Measurements from ENCODE around the gene SLC25A40. TPM values are rescaled to one million over a fixed set of nuclear protein-coding genes. Genes with fewer than 3 reads are reported as not detected.
"Not testable (repeated sequence)": the region's sequence is repeated elsewhere in the genome, so short reads cannot be mapped to it uniquely, and the experiment has no call there.

Gene SLC25A40
- total RNA-seq, 1 experiment from 2014 or later = 31.2 TPM

DNA sequence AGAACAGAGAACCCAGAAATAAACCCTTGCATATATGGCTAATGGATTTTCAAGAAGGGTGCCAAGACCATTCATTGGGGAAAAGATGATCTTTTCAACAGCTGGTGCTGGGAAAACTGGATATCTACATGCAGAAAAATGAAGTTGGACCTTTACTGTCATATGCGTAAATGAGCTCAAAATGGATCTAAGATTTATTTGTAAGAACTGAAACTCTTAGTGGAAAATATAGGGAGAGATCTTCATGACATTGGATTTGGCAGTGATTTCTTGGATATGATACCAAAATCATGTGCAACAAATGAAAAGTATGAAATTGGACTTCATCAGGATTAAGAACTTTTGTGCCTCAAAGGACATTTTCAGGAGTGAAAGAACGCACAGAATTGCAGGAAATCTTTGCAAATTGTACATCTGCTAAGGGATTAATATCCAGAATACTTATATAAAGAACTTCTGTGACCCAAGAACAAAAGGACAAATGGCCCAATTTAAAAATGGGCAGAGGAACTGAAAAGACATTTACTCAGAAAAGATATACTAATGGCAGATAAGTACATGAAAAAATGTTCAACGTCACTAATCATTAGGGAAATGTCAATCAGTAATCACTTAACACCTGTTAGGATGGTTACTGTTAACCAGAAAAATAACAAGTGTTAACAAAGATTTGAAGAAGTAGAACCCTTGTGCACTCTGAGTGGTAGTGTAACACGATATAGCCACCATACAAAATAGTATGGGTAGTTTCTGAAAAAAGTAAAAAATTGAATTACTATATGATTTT, 6.2 kb upstream of the SLC25A40 start:
- Histone ChIP-seq H3K36me3 (peaks cover 84% of the 10 kb centered on the region), H3K4me1 (replicated peaks) (peaks cover 5% of the 10 kb centered on the region; the same call in 1 of the 2 replicates), H3K27me3 (replicated peaks) (no peaks in the 10 kb centered on the region), H3K4me3 (no peak overlapping the region), H3K9me3 (replicated peaks) (no peaks in the 10 kb centered on the region), H3K27ac (no peak overlapping the region)
- DNase-seq (ENCODE audit: low read depth in 1 of 2, low spot score in 2 of 2) = no peak

DNA sequence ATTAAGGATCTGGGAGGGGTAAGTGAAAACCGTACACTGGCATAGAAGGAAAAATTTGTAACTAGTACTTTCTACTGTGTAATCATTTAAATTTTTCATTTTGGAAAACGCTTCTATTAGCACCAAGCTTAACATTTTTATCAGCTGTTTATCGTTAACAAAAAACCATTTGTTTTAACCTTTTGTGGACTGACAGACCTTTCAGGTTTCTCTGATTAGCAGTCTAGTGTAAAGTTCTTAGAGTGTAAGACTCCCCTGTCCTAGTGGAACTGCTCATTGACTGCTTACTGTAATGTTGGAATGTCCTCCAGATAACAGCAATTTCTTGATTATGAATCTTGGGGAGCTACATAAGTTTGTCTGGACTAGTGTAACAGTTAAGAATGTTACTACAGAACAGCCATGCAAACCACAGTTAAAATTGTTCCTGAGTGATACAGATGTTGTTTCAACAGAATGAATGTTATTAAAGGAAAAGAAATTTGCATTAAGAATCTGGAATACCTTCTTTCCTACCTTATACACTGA, 2.1 kb upstream of the SLC25A40 start:
- Histone ChIP-seq H3K9me3 (replicated peaks) (no peaks in the 10 kb centered on the region), H3K4me1 (replicated peaks) (peaks cover 13% of the 10 kb centered on the region), H3K27me3 (replicated peaks) (no peaks in the 10 kb centered on the region), H3K36me3 (peaks cover 75% of the 10 kb centered on the region), H3K27ac (peak overlapping the region; percentile 85; the same call in 1 of the 2 replicates), H3K4me3 (peak overlapping the region; percentile 83)
- no peak for DNase-seq (ENCODE audit: low read depth in 1 of 2, low spot score in 2 of 2)

DNA sequence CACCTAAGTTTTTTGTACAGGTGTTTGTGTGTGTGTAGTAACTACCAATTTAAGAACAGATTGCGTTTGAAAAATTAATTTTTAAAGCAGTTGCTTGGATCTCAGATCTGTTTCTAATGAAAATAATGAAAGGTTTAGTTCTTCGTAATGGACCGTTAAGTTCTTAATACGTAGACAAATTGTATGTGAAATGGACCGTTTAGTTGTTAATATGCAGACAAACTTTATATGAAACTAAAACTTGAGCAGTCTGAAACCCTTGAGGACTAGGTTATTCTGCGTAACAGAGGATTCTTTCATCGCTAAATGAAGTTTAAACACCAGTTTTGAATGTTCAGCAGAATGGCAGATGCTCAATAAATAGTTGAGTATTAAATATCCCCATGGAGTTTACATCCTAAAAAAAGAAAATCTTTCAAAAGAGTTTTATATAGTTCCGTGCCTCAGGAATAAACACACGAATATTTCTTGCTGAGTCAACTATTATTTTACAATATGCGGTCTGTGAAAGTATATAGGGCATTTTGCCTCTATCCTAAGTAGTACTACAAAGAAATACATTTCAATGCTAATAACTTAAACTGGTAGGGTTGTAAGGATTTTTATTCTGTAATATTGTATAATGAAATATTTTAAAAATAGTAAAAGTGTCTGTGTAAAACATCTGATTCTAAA, 1.3 kb upstream of the SLC25A40 start:
- Histone ChIP-seq H3K4me3 (peak overlapping the region; percentile 83), H3K27ac (peak overlapping the region; percentile 85), H3K36me3 (peaks cover 67% of the 10 kb centered on the region), H3K27me3 (replicated peaks) (no peaks in the 10 kb centered on the region), H3K4me1 (replicated peaks) (peaks cover 18% of the 10 kb centered on the region), H3K9me3 (replicated peaks) (no peaks in the 10 kb centered on the region)
- DNase-seq (ENCODE audit: low read depth in 1 of 2, low spot score in 2 of 2) = peak in 1 of 2 experiments; percentile 15

DNA sequence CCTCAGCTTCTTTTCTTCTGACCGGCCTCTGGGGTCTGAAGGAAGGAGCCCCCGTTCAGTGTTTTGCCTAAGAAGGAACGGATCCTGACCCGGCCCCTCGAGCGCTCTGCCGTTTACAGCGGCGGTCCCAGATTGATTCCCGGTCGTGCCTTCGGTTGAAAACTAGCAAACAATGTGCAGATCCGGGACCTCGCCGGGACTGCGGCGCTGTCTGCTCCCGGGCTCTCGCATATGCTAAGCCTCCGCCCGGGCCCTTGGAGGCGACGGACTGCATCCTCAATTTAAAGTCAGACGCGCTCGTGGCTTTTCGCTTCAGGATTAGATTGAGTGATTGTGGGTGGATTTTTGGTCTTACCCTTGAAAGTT, 692 bp upstream of the SLC25A40 start:
- H3K9me3 ChIP-seq (replicated peaks) = no peaks in the 10 kb centered on the region
- peak overlapping the region; percentile 85 for H3K27ac ChIP-seq
- H3K4me1 ChIP-seq (replicated peaks) = peaks cover 18% of the 10 kb centered on the region
- H3K27me3 ChIP-seq (replicated peaks) = no peaks in the 10 kb centered on the region
- H3K4me3 ChIP-seq = peak overlapping the region; percentile 83
- DNase-seq (ENCODE audit: low read depth in 1 of 2, low spot score in 2 of 2) = peak in 1 of 2 experiments; percentile 56
- H3K36me3 ChIP-seq = peaks cover 61% of the 10 kb centered on the region

DNA sequence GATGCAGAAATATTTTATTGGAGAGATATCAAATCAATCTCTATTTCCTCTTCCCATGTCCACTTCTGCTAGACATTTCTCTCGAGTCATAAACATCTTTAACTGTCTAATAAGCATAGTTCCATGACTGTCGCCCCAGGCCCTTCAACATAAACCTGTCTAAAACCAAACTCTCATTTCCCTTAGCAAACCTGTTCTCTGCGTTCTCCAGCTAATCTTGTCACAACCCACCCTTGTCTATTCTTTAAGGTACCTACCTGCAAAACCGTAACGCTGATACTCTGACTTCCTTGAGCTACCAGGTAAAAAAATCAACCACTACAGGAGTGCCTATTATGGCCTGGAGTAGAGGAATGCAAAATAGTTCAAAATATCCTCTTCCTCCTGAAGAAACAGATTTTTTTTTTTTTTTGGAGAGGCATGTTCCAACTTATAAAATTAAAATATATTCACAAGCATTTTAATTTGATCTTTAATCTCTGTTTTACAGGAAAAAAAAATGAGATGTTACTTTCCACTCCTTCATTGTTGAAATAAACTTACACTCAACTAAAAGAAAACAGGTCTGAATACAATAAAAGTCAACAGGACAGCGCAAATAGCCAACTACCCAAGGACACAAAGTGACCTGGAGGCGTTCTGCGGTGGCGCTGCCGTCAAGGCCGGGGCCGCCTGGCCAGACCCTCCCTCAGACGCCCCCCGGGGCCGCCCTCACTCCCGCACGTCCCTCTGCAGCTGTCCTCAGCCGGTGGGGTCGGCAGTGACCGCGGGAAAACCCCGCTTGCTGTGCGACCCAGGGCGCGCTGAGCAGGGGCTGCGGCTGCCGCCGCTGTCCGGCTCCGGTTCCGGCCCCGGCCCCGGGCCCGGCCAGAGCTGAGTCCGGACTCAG, 765 bp downstream of the SLC25A40 start:
- H3K36me3 ChIP-seq = peaks cover 57% of the 10 kb centered on the region
- peaks cover 18% of the 10 kb centered on the region for H3K4me1 ChIP-seq (replicated peaks)
- peak overlapping the region; percentile 85 for H3K27ac ChIP-seq
- H3K27me3 ChIP-seq (replicated peaks) = no peaks in the 10 kb centered on the region
- no peaks in the 10 kb centered on the region for H3K9me3 ChIP-seq (replicated peaks)
- H3K4me3 ChIP-seq = peak overlapping the region; percentile 83
- peak in 1 of 2 experiments; percentile 10 for DNase-seq (ENCODE audit: low read depth in 1 of 2, low spot score in 2 of 2)

DNA sequence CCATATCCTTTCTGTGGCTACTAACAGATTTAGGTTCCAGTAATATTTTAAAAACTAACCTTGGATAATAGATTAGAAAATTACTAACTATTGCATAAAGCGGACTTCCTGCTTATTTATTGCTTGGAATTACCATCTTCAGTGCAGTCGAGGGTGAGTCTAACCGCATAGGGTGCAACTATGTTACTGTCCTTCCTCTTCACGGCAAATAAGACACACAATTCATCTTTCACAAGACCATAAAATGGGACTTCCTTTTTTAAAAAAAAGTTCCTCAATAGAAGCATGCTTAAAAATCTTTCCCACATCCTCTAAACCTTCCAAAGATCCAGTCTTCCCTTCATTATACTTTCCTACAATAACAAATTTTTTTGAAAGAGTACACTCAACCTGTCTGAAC, 2.1 kb downstream of the SLC25A40 start:
- no peak overlapping the region for H3K4me3 ChIP-seq
- no peak for DNase-seq (ENCODE audit: low read depth in 1 of 2, low spot score in 2 of 2)
- H3K36me3 ChIP-seq = peaks cover 56% of the 10 kb centered on the region

DNA sequence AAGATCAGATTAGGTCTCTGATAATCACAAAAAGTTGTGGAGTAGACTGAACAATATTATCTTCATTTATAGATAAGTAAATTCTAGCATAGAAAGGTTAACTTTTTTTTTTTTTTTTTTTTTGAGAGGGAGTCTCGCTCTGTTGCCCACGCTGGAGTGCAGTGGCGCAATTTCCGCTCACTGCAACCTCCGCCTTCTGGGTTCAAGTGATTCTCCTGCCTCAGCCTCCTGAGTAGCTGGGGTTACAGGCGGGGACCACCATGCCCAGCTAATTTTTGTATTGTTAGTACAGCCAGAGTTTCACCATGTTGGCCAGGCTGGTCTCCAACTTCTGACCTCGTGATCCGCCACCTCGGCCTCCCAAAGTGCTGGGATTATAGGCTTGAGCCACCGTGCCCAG, 2.8 kb downstream of the SLC25A40 start:
- H3K27me3 ChIP-seq (replicated peaks); H3K27ac ChIP-seq; DNase-seq (ENCODE audit: low read depth in 1 of 2, low spot score in 2 of 2); H3K9me3 ChIP-seq (replicated peaks); H3K4me3 ChIP-seq: not testable (repeated sequence)
- Histone ChIP-seq H3K4me1 (replicated peaks) (peaks cover 17% of the 10 kb centered on the region), H3K36me3 (peaks cover 55% of the 10 kb centered on the region)

More for the DNA sequence above, 2.1 kb downstream of the SLC25A40 start:
- H3K4me1 ChIP-seq (replicated peaks) = peaks cover 18% of the 10 kb centered on the region
- H3K27ac ChIP-seq = no peak overlapping the region
- H3K27me3 ChIP-seq (replicated peaks) = no peaks in the 10 kb centered on the region
- no peaks in the 10 kb centered on the region for H3K9me3 ChIP-seq (replicated peaks)

DNA sequence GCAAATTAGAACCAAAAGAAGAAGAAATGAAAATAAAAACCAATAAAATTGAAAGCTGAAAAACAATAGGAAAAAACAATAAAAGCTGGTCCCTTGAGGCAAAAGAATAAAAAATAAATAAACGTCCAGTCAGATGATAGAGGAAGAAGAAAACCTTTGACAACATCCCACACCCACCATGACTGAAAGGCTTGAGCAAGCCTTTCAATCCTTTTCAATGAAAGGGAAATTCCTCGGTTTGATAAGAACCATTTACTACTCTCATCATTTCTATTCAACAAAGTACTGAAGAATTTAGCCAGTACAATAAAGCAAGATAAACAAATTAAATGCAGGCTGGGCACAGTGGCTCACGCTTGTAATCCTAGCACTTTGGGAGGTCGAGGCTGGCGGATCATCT, 3.8 kb downstream of the SLC25A40 start:
- Histone ChIP-seq H3K9me3 (replicated peaks) (no peaks in the 10 kb centered on the region), H3K36me3 (peaks cover 55% of the 10 kb centered on the region), H3K4me1 (replicated peaks) (peaks cover 13% of the 10 kb centered on the region), H3K27ac (no peak overlapping the region; the same call in 1 of the 2 replicates), H3K4me3 (no peak overlapping the region), H3K27me3 (replicated peaks) (no peaks in the 10 kb centered on the region)
- DNase-seq (ENCODE audit: low read depth in 1 of 2, low spot score in 2 of 2) = peak in 1 of 2 experiments; percentile 57

DNA sequence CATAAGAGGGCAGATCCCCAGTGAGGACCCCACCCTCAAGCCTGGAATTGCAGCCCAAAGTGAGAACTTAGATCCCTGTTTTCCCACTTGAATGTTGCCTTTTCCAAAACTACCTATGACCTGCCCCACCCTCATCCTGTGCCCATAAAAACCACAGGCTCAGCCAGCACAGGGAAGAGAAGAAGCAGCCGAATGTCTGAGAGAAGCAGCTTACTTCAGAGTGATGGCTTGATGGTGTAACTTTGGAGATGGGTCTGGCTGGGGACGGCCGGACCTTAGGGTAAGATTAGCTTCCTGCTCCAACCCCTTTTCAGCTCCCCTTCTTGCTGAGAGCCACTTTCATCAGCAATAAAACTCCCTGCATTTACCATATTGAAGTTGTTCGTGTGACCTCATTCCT, 5.7 kb downstream of the SLC25A40 start:
- no peak for DNase-seq (ENCODE audit: low read depth in 1 of 2, low spot score in 2 of 2)

DNA sequence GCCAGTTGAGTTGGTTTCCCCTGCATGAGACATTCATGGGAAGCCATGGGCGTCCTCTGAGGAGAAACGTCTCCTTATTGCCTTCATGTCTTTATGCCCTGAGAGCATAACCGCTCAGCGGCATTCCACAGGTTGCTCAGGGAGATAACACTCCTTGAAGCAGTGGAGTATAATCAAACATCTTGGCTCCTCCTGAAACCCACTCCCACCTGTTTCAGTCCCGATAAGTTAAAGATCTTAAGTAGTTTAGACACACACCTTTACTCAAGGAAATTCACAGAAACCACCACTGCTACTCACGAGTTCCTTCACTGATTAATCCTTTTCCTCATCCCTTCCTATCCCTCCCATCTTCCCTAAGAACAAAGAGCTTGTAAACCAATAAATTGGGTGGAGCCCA, 9.6 kb downstream of the SLC25A40 start:
- not testable (repeated sequence) for H3K27me3 ChIP-seq (replicated peaks); H3K27ac ChIP-seq; H3K4me1 ChIP-seq (replicated peaks); DNase-seq (ENCODE audit: low read depth in 1 of 2, low spot score in 2 of 2); H3K4me3 ChIP-seq; H3K9me3 ChIP-seq (replicated peaks)
- H3K36me3 ChIP-seq = peaks cover 58% of the 10 kb centered on the region

More for the DNA sequence above, 5.7 kb downstream of the SLC25A40 start:
- Histone ChIP-seq H3K36me3 (peaks cover 54% of the 10 kb centered on the region), H3K9me3 (replicated peaks) (0 out of 2 replicates have a peak, but pooled peaks cover 2% of the 10 kb centered on the region), H3K27ac (no peak overlapping the region), H3K4me3 (no peak overlapping the region), H3K4me1 (replicated peaks) (peaks cover 13% of the 10 kb centered on the region), H3K27me3 (replicated peaks) (no peaks in the 10 kb centered on the region)

DNA sequence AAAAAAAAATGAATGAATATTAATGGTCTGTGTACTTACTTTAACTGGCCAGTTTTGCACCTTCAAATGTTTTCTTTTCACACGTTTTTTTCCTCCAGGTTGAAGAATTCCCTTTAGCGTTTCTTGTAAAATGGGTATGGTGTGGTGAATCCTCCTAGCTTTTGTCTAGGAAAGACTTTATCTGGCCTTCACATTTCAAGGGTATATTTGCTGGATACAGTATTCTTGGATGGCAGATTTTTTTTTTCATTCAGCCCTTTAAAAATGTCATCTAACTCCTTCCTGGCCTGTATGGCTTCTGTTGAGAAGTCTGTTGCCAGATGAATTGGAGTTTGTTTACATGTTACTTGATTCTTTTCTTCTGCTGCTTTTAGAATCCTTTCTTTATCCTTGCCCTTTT, 10.1 kb downstream of the SLC25A40 start:
- peaks cover 54% of the 10 kb centered on the region for H3K36me3 ChIP-seq
- no peak for DNase-seq (ENCODE audit: low read depth in 1 of 2, low spot score in 2 of 2)
- H3K27me3 ChIP-seq (replicated peaks) = no peaks in the 10 kb centered on the region
- no peaks in the 10 kb centered on the region for H3K4me1 ChIP-seq (replicated peaks)
- no peak overlapping the region for H3K4me3 ChIP-seq
- 0 out of 2 replicates have a peak, but pooled peaks cover 2% of the 10 kb centered on the region for H3K9me3 ChIP-seq (replicated peaks)
- H3K27ac ChIP-seq = no peak overlapping the region

DNA sequence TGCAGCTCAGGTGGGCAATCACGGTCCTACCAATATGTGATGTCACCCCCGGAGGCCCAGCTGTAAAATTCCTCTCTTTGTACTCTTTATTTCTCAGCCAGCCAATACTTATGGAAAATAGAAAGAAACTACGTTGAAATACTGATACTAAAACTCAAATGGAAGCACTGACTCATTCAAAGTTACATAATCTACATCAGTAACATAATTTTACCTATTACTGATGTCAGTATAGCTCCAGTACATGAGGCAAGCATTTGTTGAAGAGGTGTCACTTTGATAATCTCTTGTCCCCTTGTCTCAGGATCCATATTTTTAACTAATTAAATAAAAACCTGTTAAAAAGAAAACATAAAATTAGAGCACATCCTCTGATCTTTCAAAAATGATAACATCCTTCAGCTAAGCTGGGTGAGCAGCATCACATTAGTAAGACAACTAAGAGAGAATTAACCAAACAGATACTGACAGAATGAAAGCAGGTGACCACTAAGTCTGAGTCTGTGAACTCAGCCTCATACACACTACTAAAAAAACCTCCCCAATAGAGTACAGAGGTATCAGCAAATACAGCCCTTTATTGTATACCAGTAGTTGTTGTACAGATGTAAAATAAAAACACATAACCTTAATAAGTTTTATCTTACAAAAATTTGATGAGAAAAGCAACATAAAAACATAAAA, 17.6 kb downstream of the SLC25A40 start:
- Histone ChIP-seq H3K4me3 (no peak overlapping the region), H3K4me1 (replicated peaks) (no peaks in the 10 kb centered on the region), H3K9me3 (replicated peaks) (no peaks in the 10 kb centered on the region), H3K27ac (no peak overlapping the region), H3K27me3 (replicated peaks) (no peaks in the 10 kb centered on the region), H3K36me3 (peaks cover 54% of the 10 kb centered on the region)
- DNase-seq (ENCODE audit: low read depth in 1 of 2, low spot score in 2 of 2) = no peak

Data from SJSA1 (cell line).